ENCODE results near the gene ADAMTS5. TPM values are rescaled to one million over a fixed set of nuclear protein-coding genes. Genes with fewer than 3 reads are reported as not detected.

The ADAMTS5 gene
- total RNA-seq, 4 donors from 2014 or later = 4.4 to 19.0 (median 14.0) TPM

DNA sequence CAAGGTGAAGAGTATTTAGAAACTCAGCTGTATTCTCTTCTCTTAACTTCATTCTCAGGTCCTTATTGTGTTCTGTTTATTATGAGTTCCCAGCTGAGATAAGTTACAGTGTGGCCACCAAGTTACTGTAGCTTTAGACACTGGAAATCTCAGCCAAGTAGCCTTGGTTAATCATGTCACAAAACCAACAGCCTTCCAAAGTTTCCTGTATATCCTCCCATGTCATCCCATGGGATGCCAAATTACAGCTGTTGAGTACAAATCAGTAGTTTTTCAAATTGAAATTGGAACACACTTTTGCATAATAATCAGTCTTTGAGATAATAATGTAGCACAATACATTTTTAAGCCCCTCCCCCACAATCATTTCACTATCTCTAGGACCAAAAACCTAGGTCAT is 10.7 kb downstream of the ADAMTS5 start:
- no peak overlapping the region for H3K4me3 ChIP-seq
- no peak for DNase-seq
- TF ChIP-seq, protein P1, sequence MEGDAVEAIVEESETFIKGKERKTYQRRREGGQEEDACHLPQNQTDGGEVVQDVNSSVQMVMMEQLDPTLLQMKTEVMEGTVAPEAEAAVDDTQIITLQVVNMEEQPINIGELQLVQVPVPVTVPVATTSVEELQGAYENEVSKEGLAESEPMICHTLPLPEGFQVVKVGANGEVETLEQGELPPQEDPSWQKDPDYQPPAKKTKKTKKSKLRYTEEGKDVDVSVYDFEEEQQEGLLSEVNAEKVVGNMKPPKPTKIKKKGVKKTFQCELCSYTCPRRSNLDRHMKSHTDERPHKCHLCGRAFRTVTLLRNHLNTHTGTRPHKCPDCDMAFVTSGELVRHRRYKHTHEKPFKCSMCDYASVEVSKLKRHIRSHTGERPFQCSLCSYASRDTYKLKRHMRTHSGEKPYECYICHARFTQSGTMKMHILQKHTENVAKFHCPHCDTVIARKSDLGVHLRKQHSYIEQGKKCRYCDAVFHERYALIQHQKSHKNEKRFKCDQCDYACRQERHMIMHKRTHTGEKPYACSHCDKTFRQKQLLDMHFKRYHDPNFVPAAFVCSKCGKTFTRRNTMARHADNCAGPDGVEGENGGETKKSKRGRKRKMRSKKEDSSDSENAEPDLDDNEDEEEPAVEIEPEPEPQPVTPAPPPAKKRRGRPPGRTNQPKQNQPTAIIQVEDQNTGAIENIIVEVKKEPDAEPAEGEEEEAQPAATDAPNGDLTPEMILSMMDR (IDR thresholded peaks at IDR 0.05) = no peak
- TF ChIP-seq POLR2A (IDR thresholded peaks at IDR 0.05) = no peak
- no peaks in the 10 kb centered on the region for H3K27me3 ChIP-seq
- H3K36me3 ChIP-seq = no peaks in the 10 kb centered on the region
- no peaks in the 10 kb centered on the region for H3K4me1 ChIP-seq
- no peaks in the 10 kb centered on the region for H3K9me3 ChIP-seq
- H3K27ac ChIP-seq = no peak overlapping the region

DNA sequence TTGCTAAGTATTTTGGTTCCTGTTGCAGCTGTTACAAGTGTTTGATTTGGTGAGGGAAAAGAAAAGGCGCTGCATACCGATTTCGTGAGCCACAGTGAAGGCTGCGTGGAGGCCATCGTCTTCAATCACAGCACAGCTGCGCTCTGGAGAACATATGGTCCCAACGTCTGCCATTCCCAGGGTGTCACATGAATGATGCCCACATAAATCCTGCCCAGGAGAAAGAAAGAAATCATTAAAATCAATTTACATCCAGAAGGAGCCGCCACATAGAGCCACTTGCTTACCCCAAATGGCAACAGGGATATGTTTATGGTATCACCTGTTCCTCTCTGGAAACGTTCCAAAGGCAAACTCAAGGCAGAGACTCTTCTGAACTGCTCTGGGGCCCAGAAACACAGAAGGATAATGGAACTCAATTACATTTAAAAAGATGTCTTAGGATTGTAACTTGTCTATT is 12.2 kb downstream of the ADAMTS5 start:
- H3K4me1 ChIP-seq = no peaks in the 10 kb centered on the region
- H3K27me3 ChIP-seq = no peaks in the 10 kb centered on the region
- no peaks in the 10 kb centered on the region for H3K36me3 ChIP-seq
- H3K27ac ChIP-seq = no peak overlapping the region
- no peaks in the 10 kb centered on the region for H3K9me3 ChIP-seq
- no peak for DNase-seq
- TF ChIP-seq, protein P1 (IDR thresholded peaks at IDR 0.05) = no peak
- TF ChIP-seq POLR2A (IDR thresholded peaks at IDR 0.05) = no peak
- no peak overlapping the region for H3K4me3 ChIP-seq

DNA sequence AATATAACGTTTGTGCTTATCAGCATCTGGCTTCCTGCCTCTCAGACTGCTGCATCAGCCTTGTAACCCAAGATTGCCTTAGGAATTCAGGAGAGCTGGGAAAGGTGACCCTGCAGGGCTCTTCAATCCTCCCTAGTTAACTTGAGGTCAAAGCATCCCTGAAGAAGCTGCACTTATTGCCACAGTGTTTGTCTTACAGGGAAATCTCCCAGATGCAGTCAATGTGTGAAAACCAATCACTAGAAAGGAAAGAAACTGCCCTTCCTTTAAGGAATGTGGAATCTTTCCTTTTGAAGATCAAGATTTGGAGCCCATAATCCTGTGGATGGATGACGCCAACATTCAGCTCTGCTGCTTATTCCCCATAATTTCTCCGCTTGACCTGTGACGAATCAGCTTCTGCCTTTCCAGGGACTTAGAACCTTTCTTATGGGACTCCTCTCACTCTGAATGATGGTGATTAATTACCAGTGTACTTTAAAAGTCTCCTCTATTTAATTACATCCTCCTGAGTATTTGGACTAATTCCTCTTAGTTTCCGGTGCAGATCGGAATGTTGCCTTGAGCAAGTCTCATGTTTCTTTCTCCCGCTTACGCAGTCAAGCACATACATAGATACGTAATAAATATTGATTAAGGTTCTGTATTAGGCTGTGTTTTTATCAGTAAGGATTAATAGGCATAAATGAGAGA is 14.4 kb downstream of the ADAMTS5 start:
- H3K4me3 ChIP-seq = no peak overlapping the region
- no peaks in the 10 kb centered on the region for H3K9me3 ChIP-seq
- TF ChIP-seq, protein P1 (IDR thresholded peaks at IDR 0.05) = no peak
- no peak for TF ChIP-seq POLR2A (IDR thresholded peaks at IDR 0.05)
- no peaks in the 10 kb centered on the region for H3K27me3 ChIP-seq
- H3K4me1 ChIP-seq = no peaks in the 10 kb centered on the region
- no peak overlapping the region for H3K27ac ChIP-seq
- no peaks in the 10 kb centered on the region for H3K36me3 ChIP-seq
- DNase-seq = no peak

DNA sequence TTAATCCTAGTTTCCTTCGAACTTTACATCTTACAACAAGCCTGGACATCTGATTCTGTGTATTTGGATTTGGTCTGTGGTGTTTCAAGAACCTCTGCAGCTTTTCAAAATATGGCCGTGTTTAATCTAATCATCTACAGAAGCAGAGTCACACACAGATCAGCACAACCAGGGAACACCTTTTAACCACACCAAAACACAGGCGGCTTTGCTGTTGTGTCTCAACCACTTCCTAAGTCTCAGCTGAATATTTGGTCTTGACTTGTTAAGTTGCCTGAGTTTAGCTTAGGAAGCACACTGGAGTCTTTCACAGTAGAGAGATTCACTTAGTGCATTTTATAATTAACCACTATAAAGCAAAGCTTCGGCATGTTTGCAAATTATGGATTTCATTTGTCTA is 17.1 kb downstream of the ADAMTS5 start:
- H3K4me3 ChIP-seq = no peak overlapping the region
- no peak overlapping the region for H3K27ac ChIP-seq
- no peaks in the 10 kb centered on the region for H3K36me3 ChIP-seq
- no peaks in the 10 kb centered on the region for H3K4me1 ChIP-seq
- no peaks in the 10 kb centered on the region for H3K27me3 ChIP-seq
- no peak for DNase-seq
- TF ChIP-seq, protein P1 (IDR thresholded peaks at IDR 0.05) = no peak
- TF ChIP-seq POLR2A (IDR thresholded peaks at IDR 0.05) = no peak
- H3K9me3 ChIP-seq = no peaks in the 10 kb centered on the region

DNA sequence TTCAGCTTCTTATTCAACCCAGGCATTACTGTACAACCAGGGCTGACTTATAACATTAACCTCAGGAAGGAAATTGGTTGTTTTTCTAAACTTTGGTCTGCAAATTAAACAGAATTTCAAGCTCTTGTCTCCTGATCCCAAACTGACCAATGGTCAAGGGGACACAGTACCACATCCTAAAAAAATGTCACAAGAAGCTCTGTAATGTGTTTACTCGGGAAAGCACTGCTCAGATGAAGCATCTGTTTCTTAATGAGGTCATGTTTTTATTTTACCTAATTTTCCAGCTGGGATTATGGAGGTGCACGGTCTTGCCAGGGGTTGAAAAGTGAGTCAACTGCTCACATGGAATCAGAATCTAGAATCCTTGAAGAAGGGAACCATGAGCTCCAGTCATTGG is 18.7 kb downstream of the ADAMTS5 start:
- Histone ChIP-seq H3K4me1 (no peaks in the 10 kb centered on the region), H3K9me3 (no peaks in the 10 kb centered on the region), H3K27ac (no peak overlapping the region), H3K27me3 (no peaks in the 10 kb centered on the region), H3K36me3 (no peaks in the 10 kb centered on the region), H3K4me3 (no peak overlapping the region)
- no peak for DNase-seq
- TF ChIP-seq, protein P1 (IDR thresholded peaks at IDR 0.05) = no peak
- TF ChIP-seq POLR2A (IDR thresholded peaks at IDR 0.05) = no peak

All from Peyer's patch (tissue), 4 donors.